NCI-H82 treated with DMSO at 0.1 percent for 48 hours (cell line): ENCODE measurements around the gene PLOD2.

ENCODE experiments used
- DNase-seq: peaks from one replicate; lab custom pipeline; 2025; ENCODE audit not compliant: unreplicated experiment; lab: John Stamatoyannopoulos, UW

The PLOD2 gene

GRCh38 chr3:146101538-146101937, 59.4 kb downstream of the PLOD2 start:
- DNase-seq: no peak

- no peak for DNase-seq
Measured at GRCh38 chr3:146100825-146101444, 60.0 kb downstream of the PLOD2 start.

GRCh38 chr3:146100180-146100579, 60.8 kb downstream of the PLOD2 start:
- DNase-seq: no peak

- no peak for DNase-seq
Measured at GRCh38 chr3:146099316-146099715, 61.7 kb downstream of the PLOD2 start.

GRCh38 chr3:146093896-146094295, 67.1 kb downstream of the PLOD2 start:
- no peak for DNase-seq

GRCh38 chr3:146092230-146092629, 68.8 kb downstream of the PLOD2 start:
- DNase-seq: no peak

GRCh38 chr3:146091397-146091796, 69.6 kb downstream of the PLOD2 start:
- DNase-seq: no peak

- no peak for DNase-seq
Measured at GRCh38 chr3:146090521-146090920, 70.5 kb downstream of the PLOD2 start.

- no peak for DNase-seq
Measured at GRCh38 chr3:146088840-146089239, 72.1 kb downstream of the PLOD2 start.

- DNase-seq: no peak
Measured at GRCh38 chr3:146087116-146087515, 73.9 kb downstream of the PLOD2 start.

- DNase-seq: no peak
Measured at GRCh38 chr3:146086211-146086610, 74.8 kb downstream of the PLOD2 start.

- DNase-seq: no peak
Measured at GRCh38 chr3:146085678-146086077, 75.3 kb downstream of the PLOD2 start.

GRCh38 chr3:146080578-146080977, 80.4 kb downstream of the PLOD2 start:
- DNase-seq: no peak

- no peak for DNase-seq
Measured at GRCh38 chr3:146078031-146078430, 83.0 kb downstream of the PLOD2 start.

- DNase-seq: no peak
Measured at GRCh38 chr3:146077181-146077580, 83.8 kb downstream of the PLOD2 start.

- no peak for DNase-seq
Measured at GRCh38 chr3:146072824-146073223, 88.2 kb downstream of the PLOD2 start.

GRCh38 chr3:146072061-146072460, 88.9 kb downstream of the PLOD2 start:
- DNase-seq: no peak

GRCh38 chr3:146071632-146072031, 89.4 kb downstream of the PLOD2 start:
- no peak for DNase-seq

- no peak for DNase-seq
Measured at GRCh38 chr3:146067048-146067447, 93.9 kb downstream of the PLOD2 start.

- no peak for DNase-seq
Measured at GRCh38 chr3:146065573-146066006, 95.4 kb downstream of the PLOD2 start.

- DNase-seq: no peak
Measured at GRCh38 chr3:146058241-146058640, 102.7 kb downstream of the PLOD2 start.

- DNase-seq: no peak
Measured at GRCh38 chr3:146052791-146053310, 108.1 kb downstream of the PLOD2 start.
